NB4 (cell line): ENCODE results near the gene TRIP12.

Source experiments
- POLR2A ChIP-seq: IDR thresholded peaks from 2 replicates; pipeline ENCODE4 v1.6.1; 2011; ENCODE audit warnings: mild to moderate bottlenecking; ENCODE audit not compliant: insufficient read length; ENCODE audit errors: extremely low read depth
- TF ChIP-seq, protein P1 (sequence below): IDR thresholded peaks from one replicate; pipeline ENCODE4 v1.5.1; 2012; ENCODE audit warnings: low read depth, low read length

DNA sequence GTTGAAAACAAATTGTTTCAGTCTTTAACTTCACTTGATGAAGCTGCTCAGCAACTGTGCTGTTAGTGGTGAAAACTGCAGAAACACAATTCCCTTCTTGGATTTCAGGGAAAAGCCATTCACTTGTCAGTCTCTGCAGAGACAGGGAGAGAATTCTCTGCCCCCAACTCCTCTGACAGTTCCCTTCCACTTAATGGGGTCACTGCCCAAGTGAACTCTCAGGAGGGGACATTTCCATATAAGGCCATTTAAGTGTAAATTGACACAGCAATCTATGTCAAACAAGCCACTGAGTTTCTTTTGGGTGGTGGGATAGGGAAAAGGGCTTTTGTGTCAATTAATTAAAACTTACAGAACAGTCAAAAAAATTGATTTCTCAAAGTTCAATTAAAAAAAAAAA lies 156.1 kb downstream of the TRIP12 start:
- TF ChIP-seq, protein P1, sequence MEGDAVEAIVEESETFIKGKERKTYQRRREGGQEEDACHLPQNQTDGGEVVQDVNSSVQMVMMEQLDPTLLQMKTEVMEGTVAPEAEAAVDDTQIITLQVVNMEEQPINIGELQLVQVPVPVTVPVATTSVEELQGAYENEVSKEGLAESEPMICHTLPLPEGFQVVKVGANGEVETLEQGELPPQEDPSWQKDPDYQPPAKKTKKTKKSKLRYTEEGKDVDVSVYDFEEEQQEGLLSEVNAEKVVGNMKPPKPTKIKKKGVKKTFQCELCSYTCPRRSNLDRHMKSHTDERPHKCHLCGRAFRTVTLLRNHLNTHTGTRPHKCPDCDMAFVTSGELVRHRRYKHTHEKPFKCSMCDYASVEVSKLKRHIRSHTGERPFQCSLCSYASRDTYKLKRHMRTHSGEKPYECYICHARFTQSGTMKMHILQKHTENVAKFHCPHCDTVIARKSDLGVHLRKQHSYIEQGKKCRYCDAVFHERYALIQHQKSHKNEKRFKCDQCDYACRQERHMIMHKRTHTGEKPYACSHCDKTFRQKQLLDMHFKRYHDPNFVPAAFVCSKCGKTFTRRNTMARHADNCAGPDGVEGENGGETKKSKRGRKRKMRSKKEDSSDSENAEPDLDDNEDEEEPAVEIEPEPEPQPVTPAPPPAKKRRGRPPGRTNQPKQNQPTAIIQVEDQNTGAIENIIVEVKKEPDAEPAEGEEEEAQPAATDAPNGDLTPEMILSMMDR, result no peak
- TF ChIP-seq POLR2A, result no peak
